NCI-H82 treated with DMSO at 0.1 percent for 48 hours (cell line): Measurements from ENCODE around the gene STKLD1.
"Not testable (repeated sequence)": the region's sequence is repeated elsewhere in the genome, so short reads cannot be mapped to it uniquely, and the experiment has no call there.

Experiments used
- DNase-seq: peaks from one replicate; lab custom pipeline; 2025; ENCODE audit not compliant: unreplicated experiment; lab: John Stamatoyannopoulos, UW

Gene STKLD1

DNA sequence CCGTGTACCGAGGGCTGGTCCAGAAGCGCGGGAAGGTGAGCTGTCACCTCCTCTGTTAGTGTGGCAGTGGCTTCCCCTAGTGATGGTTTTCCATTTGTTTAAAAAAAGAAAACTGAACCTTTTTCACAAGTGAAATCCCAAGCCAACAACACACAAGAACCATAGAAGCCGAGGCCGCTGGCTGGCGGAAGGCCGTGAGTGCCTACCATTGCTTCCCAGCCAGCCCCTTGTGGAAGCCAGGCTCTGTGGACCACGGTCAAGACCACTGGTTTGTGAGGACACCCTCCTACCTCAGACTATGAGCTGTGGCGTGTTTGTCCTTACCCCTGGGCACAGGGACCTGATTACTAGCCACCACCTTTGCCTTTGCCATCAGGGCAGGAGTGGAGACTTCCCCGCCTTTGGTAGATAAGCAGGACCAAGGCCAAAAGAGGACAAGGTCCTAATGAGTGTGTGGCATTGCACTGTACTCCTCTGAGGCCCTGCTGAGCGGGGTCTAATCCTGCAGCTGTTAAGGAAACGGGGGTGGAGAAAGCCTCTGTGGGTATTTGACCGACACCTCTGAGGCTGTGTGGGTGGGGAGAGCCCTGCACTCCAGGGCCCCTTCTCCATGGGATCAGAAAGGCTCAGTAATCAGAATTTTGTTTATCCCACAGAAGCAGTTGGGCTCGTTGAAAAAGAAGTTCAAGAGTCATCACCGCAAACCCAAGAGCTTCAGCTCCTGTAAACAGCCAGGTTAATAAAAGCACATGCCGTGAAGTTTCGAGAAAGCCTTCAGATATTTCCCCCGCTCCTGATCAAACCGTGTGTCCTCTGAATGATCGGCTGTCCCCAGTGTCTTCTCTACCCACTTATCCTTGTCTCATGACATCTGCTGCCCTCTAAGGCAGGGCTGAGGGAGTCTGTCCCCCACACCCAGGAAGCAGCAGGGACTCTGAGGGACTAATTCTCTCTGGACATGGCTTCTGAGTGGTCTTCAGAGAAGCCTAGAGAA, 15.5 kb upstream of the STKLD1 start:
- DNase-seq: no peak

DNA sequence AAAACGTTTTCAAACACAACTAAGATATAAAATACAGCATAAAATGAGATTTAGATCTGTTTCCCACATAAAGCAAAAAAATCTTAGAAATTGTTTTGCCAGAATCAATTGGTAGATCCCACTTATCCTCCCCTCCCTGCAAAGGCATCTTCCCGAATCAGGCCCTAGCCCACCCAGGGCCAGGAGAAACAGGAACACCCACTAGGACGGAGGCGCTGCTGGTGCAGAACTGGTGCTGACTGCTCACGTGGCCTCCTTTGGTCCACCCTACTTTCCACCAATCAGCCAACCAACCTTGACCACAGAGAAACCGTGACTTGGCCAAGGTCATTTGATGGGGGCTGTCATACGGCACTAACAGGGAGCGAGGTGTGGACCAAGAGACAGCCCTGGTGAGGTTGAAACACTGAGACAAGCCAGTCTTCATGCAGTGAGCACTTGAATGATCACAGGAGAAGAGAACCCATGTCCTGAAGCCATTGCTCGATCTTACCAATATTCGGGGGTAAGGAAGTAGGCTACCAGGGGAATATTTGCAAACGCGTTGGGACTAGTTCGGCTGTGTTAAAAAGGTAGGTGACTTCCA, 14.6 kb upstream of the STKLD1 start:
- no peak for DNase-seq

DNA sequence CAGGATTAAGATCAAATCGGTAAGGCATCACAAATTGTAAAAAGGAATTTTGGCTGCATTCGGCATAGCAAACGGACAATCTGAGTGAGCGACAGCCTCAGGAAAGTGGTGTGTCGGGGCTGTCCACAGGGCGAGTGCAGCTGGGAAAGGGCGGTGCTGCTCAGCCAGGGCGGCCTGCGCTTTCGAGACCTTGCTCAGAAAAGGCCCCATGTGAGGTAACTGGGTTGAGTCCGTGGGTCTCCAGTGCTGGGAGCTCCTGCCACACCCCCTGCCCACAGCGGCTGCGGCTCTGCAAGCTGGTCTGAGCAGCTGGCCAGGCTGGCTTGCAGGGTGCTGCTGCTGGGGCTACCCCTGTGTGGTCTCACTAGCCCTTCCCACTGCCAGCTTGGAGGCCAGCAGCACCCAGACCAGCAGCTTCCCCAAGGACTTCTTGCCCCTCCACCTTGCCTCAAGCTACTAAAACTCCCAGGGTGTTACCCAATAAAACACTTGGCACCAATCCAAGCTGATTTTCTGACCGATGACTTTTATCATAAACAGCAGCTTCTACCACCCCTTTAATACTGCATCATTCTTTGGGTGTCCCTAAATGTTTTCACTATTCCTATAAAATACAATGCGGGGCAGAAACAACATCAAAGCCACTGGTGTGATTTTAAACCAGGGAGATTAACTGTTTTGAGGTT, 13.7 kb upstream of the STKLD1 start:
- no peak for DNase-seq

DNA sequence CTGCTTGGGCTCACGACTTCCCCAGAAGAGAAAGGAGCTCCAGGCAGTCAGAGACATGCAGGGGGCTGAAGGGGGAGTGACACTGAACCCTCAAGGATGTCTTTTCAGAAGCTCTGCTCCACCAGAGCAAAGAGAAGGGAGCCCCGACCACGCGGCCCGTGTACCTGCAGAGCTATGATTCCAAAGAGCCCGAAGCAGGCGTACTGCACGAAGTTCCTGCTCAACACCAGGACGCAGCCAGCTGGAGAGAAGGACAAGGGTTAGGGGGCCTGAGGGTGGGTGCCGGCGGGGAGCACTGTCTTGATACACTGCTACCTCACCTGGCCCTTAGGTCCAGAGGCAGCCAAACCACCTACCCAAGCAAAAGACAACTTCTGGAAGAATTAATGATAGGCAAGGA, 9.7 kb upstream of the STKLD1 start:
- DNase-seq: no peak

DNA sequence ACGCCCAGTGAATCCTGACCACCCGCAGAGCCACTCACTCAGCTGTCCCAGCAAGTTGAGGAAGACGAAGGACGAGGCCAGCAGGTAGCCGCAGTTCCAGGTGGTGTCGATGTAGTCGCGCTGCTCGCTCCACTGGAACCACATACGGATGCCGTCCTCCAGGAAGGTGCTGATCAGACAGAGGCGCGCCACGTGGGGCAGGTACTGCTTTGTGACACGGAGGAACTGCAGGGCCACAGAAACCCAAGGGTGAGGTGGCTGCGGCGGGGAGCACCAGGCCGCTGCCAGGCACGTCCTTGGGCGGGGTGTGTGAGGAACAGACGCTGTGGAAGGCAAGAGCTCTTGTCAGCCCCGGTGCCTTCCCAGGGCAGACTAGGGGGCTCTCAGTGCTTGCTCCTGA, 8.9 kb upstream of the STKLD1 start:
- no peak for DNase-seq

DNA sequence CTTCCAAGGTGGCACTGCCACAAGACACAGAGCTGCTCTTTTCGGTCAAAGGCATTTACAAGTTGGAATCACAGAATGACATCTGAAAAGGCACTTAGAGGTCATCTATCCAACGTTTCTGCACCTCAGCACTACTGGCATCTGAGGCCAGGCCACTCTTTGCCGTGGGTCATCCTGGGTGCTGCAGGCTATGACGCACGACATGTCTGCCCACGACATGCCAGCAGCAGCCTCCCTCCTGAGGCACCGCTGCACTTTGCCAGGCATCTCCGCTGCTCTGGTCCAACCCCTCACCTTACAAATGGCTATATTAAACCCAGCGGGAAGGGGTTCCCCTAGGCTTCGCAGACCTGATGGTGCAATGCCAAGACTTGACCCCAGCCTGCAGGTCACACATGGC, 8.4 kb upstream of the STKLD1 start:
- no peak for DNase-seq

DNA sequence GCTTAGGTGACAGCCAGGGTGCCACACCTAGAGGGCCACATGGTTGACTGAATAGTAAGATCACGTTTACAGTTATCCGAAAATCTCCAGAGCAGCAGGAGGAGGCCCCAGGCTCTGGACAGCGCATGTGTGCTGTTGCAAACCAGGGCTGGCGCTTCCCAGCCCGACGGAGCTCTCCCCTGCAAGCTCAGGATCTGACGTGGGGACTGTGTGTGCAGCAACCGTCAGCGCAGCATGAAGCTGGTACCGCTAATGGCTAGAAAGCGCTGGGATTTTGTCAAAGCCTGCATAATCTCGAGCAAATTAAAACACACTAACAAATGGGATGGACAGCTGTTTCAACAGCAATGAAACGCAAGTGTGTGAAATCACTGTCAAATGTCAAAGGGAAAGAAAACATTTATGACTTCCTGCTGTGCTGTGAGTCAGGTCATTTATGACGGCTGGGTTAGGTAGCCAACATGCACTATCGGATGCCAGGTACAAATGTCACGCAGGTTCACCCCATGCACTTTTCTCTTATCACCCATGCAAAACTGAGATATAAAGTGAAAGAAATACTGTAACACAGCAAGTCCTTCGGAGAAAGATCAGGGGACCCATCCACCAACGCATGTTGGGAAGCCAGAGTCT, 7.8 kb upstream of the STKLD1 start:
- DNase-seq: no peak

DNA sequence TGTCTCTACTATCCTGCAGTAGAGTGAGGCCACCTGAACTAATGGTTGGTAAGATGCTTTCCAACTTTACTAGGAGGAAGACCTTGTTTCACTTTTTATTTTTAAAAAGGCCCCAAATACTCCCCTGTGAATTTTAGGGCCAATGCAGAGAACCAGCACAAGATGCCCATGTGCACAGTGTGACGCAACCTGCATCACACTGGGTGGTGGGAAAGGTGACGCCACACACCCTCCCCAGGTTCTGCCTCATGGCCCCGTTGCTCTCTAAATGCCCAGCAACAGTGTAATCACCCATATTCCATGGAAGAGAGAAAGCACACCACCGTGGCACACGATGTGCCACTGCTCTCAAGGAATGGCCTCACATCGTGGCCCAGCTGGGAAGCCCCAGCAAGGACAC, 6.7 kb upstream of the STKLD1 start:
- DNase-seq: no peak

DNA sequence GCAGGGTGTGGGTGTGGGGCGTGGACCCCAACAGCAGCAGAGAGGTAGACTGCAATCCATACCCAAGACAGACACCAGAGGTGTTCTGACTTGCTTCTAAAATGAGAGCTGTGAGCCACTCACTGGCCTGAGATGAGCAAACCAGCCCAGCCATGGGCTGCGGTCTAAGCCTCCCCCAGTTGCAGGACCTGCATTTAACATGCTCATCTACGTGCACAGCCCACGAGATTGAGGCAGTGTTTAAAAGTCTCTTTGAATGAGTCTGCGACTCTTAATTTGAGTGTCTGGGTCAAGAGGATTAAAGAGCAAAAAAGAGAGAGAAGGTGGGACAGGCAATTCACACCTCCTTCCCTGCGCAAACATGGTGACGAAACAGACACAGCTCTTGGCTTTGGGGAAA, 6.2 kb upstream of the STKLD1 start:
- DNase-seq: no peak

DNA sequence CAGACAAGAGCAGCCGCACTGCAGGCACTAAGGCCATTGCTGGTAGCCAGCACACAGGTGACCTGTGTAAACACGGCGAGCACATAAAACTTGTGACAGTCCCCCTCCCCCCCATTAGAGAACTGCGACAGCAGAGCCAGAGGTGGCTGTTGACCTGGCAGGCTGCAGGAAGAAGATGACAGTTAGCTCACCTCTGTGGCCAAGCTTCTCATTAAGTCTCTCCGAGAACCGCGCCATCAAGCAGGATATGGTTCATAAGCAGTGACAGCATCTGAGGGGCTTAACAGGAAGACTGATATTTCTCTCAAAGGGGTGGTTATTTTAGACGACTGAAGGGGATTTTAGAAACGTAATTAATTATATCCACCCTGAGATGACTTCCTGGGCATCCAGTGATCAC, 5.5 kb upstream of the STKLD1 start:
- no peak for DNase-seq

DNA sequence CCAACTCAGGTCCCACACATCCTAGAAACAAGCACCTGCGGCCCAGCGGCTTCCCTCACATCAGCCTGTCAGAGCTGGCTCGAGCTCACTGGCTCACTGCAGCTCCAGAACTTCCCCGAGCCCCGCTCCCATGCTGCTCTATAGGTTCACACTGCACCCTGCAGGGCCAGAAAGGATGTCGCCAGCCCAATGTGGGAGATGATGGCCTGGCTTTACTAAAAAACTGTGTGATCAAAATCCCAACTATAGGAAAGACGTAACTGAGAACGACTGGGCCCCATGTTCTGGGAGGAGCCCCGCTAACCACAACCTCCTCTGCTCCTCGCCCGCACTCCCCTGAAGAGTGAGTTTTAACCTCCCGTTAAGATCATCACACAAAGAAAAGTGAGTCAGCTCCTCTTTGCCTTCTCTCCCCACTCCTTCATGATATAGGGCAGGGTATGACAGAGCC, 4.9 kb upstream of the STKLD1 start:
- no peak for DNase-seq

DNA sequence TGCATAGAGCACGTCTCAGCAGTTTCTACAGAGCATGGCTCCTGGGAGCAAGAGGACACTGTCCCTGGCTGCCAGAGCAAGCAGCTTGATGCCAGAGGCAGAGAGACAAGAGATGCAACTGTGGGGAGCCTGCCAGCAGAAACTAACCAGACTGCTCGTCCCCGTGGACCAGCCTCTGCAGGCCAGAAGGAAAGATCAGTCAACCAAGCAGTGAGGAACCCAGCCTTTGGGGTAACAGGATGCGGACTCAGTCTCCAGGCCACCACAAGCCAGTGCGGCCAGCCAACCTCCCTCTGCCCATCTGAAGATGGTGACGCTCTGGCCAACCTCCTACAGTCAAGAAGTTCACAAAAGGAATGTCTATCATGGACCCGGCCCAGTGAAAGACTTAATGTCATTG, 4.0 kb upstream of the STKLD1 start:
- DNase-seq: no peak

DNA sequence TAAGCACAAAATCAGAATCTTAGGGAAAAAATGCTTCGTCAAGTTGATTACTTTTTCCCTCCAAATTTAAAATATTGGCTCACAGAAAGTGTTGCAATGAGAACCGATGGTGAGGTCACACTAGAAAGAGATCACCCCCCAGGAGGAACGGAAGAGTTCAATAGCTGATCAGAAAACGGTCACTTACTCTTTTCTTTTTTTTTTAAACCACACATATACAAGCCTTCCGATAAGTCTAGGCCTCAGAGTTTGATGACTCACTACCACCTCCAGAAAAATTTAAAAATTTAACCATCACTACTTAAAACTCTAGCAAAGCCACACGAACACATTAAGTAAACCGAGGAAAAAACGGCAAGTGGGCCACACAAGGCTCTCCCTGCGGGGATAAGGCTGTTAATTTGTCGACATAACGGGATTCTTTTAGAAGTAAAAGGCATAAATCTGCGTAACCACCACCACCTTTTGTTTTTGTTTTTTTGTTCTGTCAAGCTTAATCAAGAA, 1.5 kb upstream of the STKLD1 start:
- DNase-seq: no peak

DNA sequence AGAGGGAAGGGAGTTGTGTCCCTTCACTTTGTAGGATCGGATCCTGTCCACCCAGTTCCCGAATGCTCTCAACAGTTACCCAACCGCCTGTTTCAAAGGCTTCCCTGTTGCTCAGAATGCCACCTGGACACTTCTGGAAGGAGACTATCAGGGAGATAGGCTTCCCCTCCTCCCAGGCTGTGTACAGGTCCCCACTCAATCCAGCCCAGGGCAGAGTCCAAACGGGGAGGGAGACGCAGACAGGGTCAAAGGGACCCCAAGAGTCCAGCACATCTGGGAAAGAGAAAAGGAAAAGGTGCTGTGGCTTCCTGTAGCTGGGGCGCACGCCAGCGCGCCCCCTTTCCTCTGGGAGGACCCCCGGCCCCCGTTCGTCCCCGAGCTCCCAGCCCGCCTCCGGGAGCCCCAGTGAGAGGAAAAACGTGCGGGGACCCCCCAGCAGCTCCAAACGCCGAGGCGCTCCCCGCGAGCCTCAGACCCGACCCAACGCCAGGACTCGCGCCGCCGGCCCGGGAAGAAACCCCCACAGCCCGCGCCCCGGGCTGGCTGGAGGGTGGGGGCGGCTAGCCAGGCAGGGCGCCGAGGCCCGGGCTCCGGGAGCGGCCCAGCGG, 946 bp upstream of the STKLD1 start:
- no peak for DNase-seq

DNA sequence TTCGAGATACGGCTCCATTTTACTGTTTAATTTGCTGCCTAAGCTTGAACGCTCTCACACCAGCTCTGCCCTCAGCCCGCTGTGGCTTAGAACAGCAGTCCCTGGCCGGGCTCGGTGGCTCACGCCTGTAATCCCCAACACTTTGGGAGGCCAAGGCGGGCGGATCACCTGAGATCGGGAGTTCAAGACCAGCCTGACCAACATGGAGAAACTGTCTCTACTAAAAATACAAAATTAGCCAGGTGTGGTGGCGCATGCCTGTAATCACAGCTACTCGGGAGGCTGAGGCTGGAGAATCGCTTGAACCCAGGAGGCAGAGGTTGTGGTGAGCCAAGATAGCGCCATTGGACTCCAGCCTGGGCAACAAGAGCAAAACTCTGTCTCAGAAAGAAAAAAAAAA, 1.1 kb downstream of the STKLD1 start:
- not testable (repeated sequence) for DNase-seq

DNA sequence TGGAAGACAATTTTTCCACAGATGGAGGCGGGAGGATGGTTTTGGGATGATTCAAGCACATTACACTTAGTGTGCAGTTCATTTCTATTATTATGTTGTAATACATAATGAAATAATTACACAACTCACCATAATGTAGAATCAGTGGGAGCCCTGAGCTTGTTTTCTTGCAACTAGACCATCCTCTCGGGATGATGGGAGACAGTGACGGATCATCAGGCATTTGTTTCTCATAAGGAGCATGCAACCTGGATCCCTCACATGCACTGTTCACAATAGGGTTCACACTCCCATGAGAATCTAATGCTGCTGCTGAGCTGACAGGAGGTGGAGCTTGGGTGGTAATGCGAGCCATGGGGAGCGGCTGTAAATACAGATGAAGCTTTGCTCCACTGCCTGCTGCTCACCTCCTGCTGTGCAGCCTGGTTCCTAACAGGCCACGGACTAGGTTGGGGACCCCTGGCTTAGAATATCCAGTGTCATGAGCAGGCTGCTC, 1.6 kb downstream of the STKLD1 start:
- no peak for DNase-seq

DNA sequence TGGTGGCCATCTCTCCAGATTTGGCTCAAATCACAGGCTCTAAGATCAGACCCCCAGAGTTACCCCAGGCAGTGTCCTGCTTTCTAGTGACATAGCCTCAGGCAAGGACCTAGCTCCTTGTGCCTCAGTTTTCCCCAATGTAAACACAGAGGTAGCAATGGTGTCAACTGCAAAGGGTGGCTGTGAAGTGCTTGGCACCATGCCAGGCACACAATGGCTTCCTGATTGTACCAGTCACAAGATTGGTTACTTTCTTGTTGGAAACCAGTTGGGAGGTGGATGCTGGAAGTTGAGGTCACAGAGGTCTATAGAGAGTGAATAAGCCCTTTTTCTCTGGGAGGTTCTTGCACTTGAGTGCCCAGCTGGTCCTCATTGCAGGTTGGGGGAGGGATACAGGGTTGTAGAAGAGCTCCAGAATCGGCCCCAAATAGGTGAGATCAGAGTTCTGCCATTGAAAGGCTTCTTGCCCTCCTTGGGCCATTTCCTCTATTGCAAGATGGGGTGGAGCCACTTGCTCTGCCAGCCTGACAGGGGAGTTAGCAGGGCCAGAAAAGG, 2.3 kb downstream of the STKLD1 start:
- DNase-seq: no peak

DNA sequence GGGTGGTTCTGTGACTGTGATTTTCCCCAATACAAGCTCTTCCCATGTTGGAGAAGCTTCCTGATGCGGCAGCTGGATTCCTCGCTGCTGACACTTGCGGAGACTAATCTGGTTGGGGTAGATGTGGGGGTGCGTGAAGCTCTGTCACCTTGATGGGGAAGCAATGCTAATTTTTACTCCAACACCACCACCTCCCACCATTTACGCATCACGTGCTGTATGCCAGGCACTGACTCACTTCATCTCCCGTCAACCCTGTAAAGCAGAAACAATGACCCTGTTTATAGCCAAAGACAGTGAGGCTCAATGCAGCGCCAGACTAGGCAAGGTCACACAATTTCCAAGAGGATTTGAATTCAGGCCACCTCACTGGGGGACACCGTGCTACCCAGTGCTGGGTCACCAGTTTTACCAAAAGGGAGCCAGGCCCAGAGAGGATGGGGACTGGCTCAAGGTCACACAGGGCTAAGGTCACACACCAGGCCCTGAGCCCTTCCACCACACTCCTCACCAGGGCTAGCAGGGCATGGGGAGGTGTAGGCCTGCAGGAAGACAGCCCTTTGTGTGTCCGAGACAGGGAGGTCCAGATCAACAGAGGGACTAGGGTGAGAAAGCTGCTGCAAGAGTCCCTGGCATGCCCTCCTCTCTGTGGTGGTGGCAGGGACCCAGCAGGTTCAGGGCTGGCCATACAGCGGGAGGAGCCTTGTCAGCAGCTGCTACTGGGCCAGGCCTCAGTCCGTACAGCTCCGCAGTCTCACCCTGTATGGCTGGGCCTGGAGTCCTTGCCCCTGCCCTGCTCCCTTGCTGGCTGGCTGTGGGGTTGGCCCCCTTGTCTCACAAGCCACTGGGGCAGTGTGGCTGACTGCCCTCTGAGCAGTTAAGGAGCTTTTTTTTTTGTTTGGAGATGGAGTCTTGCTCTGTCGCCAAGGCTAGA, 3.3 kb downstream of the STKLD1 start:
- no peak for DNase-seq

DNA sequence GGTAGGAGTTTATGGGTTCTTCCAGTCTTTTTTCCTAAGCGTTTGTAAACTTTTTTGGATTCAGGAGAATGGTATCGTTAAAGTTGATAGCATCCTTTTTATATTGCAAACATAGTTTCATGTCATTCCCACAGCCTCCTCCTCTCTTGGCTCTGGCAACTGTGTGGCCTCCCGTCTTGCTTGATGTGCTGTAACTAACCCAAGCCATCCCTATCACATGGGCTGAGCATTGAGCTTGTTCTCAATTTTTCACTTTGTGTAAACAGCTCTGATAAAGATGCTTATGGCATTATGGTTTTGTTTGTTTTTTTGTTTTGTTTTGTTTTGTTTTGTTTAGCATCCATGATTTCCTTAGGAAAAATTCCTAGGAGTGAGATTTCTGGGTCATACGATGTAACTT, 4.6 kb downstream of the STKLD1 start:
- no peak for DNase-seq
